Ishikawa (cell line): ENCODE measurements around the gene KIF6.

Source experiments
- EP300 ChIP-seq: IDR thresholded peaks from 2 replicates; pipeline ENCODE4 v1.6.1; 2012; ENCODE audit warnings: borderline replicate concordance
- TF ChIP-seq, protein P1 (sequence below): IDR thresholded peaks from 2 replicates; pipeline ENCODE4 v1.6.1; 2012; ENCODE audit warnings: low read depth, mild to moderate bottlenecking

DNA sequence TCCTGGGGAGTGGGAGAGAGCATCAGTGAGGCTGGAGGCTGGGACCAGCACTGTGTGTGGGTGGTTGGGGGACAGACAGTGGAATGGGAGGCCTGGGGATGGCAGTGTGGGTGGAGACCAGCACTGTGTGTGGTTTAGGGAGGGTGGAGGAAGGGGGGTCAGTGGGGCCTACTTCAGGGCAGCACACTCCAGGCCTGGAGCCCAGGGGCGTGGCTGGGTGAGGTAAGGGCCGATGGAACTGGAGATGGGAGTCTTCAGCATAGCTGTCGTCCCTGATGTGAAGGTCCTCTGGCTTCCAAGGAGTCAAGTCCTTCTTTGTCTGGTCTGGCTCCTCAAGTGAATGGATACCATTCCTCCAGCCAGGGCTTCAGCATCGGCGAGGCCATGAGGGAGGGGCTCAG, 429.6 kb downstream of the KIF6 start:
- TF ChIP-seq EP300, result no peak
- TF ChIP-seq, protein P1, sequence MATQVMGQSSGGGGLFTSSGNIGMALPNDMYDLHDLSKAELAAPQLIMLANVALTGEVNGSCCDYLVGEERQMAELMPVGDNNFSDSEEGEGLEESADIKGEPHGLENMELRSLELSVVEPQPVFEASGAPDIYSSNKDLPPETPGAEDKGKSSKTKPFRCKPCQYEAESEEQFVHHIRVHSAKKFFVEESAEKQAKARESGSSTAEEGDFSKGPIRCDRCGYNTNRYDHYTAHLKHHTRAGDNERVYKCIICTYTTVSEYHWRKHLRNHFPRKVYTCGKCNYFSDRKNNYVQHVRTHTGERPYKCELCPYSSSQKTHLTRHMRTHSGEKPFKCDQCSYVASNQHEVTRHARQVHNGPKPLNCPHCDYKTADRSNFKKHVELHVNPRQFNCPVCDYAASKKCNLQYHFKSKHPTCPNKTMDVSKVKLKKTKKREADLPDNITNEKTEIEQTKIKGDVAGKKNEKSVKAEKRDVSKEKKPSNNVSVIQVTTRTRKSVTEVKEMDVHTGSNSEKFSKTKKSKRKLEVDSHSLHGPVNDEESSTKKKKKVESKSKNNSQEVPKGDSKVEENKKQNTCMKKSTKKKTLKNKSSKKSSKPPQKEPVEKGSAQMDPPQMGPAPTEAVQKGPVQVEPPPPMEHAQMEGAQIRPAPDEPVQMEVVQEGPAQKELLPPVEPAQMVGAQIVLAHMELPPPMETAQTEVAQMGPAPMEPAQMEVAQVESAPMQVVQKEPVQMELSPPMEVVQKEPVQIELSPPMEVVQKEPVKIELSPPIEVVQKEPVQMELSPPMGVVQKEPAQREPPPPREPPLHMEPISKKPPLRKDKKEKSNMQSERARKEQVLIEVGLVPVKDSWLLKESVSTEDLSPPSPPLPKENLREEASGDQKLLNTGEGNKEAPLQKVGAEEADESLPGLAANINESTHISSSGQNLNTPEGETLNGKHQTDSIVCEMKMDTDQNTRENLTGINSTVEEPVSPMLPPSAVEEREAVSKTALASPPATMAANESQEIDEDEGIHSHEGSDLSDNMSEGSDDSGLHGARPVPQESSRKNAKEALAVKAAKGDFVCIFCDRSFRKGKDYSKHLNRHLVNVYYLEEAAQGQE, result no peak
